HEK293 (cell line): ENCODE measurements around the gene NDUFS2.

Source experiments
- GLIS2 ChIP-seq: fragments of 450-650 bp; formaldehyde crosslinking; IDR thresholded peaks from 2 replicates; pipeline ENCODE4 v1.5.1; 2016; ENCODE audit warnings: missing biosample characterization, missing genetic modification characterization
- HOXA7 ChIP-seq: sonication (generic); formaldehyde crosslinking; IDR thresholded peaks from 2 replicates; pipeline ENCODE4 v1.8.1; 2022; ENCODE audit warnings: missing genetic modification reagents, borderline replicate concordance
- IKZF3 ChIP-seq: fragments of 450-650 bp; IDR thresholded peaks from 2 replicates; pipeline ENCODE4 v1.5.0; 2018; ENCODE audit warnings: missing biosample characterization, mild to moderate bottlenecking, missing genetic modification characterization, moderate library complexity
- KLF1 ChIP-seq: fragments of 450-650 bp; formaldehyde crosslinking; IDR thresholded peaks from 2 replicates; pipeline ENCODE4 v1.5.1; 2016; ENCODE audit warnings: missing biosample characterization, missing genetic modification characterization
- KLF7 ChIP-seq: fragments of 450-650 bp; formaldehyde crosslinking; IDR thresholded peaks from 2 replicates; pipeline ENCODE4 v1.5.1; 2016; ENCODE audit warnings: missing biosample characterization, missing genetic modification characterization, borderline replicate concordance
- MYNN ChIP-seq: fragments of 450-650 bp; formaldehyde crosslinking; IDR thresholded peaks from 2 replicates; pipeline ENCODE4 v1.5.1; 2016; ENCODE audit warnings: missing biosample characterization, missing genetic modification characterization, borderline replicate concordance
- WT1 ChIP-seq: fragments of 450-650 bp; formaldehyde crosslinking; IDR thresholded peaks from 2 replicates; pipeline ENCODE4 v1.5.1; 2016; ENCODE audit warnings: missing biosample characterization, missing genetic modification characterization
- ZBTB1 ChIP-seq: fragments of 450-650 bp; formaldehyde crosslinking; IDR thresholded peaks from 2 replicates; pipeline ENCODE4 v1.5.1; 2016; ENCODE audit warnings: missing biosample characterization, missing genetic modification characterization
- ZBTB17 ChIP-seq: fragments of 450-650 bp; formaldehyde crosslinking; IDR thresholded peaks from 2 replicates; pipeline ENCODE4 v1.5.1; 2016; ENCODE audit warnings: missing biosample characterization, missing genetic modification characterization
- ZBTB48 ChIP-seq: fragments of 450-650 bp; formaldehyde crosslinking; IDR thresholded peaks from 2 replicates; pipeline ENCODE4 v1.5.1; 2016; ENCODE audit warnings: missing biosample characterization, missing genetic modification characterization
- ZFP37 ChIP-seq: fragments of 450-650 bp; formaldehyde crosslinking; IDR thresholded peaks from 2 replicates; pipeline ENCODE4 v1.5.1; 2016; ENCODE audit warnings: missing biosample characterization, missing genetic modification characterization
- ZNF114 ChIP-seq: fragments of 450-650 bp; formaldehyde crosslinking; IDR thresholded peaks from 2 replicates; pipeline ENCODE4 v1.5.0; 2017; ENCODE audit warnings: missing biosample characterization, missing genetic modification characterization
- ZNF138 ChIP-seq: fragments of 450-650 bp; formaldehyde crosslinking; IDR thresholded peaks from 2 replicates; pipeline ENCODE4 v1.5.1; 2016; ENCODE audit warnings: missing biosample characterization, missing genetic modification characterization, borderline replicate concordance
- ZNF169 ChIP-seq: fragments of 450-650 bp; formaldehyde crosslinking; IDR thresholded peaks from 2 replicates; pipeline ENCODE4 v1.5.1; 2016; ENCODE audit warnings: missing biosample characterization, missing genetic modification characterization
- ZNF221 ChIP-seq: fragments of 450-650 bp; formaldehyde crosslinking; IDR thresholded peaks from 2 replicates; pipeline ENCODE4 v1.5.1; 2017; ENCODE audit warnings: missing biosample characterization, missing genetic modification characterization, borderline replicate concordance
- ZNF335 ChIP-seq: fragments of 450-650 bp; formaldehyde crosslinking; conservative IDR thresholded peaks from 2 replicates; pipeline ENCODE4 v1.5.1; 2016; ENCODE audit warnings: missing biosample characterization, missing genetic modification characterization
- ZNF433 ChIP-seq: fragments of 450-650 bp; formaldehyde crosslinking; IDR thresholded peaks from 2 replicates; pipeline ENCODE4 v1.5.1; 2016; ENCODE audit warnings: missing biosample characterization, missing genetic modification characterization, low read depth
- ZNF561 ChIP-seq: fragments of 450-650 bp; IDR thresholded peaks from 2 replicates; pipeline ENCODE4 v1.5.1; 2018; ENCODE audit warnings: missing biosample characterization, missing genetic modification characterization, borderline replicate concordance
- ZNF596 ChIP-seq: fragments of 450-650 bp; IDR thresholded peaks from 2 replicates; pipeline ENCODE4 v1.5.0; 2018; ENCODE audit warnings: missing biosample characterization, mild to moderate bottlenecking, missing genetic modification characterization, moderate library complexity
- ZNF626 ChIP-seq: fragments of 450-650 bp; sonication (Bioruptor Pico); formaldehyde crosslinking; IDR thresholded peaks from 2 replicates; pipeline ENCODE4 v1.5.1; 2018; ENCODE audit warnings: missing biosample characterization, missing genetic modification characterization, inconsistent platforms
- ZXDB ChIP-seq: fragments of 450-650 bp; formaldehyde crosslinking; IDR thresholded peaks from 2 replicates; pipeline ENCODE4 v1.5.1; 2016; ENCODE audit warnings: missing biosample characterization, missing genetic modification characterization
- TF ChIP-seq, protein P1 (sequence below): fragments of 450-650 bp; formaldehyde crosslinking; IDR thresholded peaks from 2 replicates; pipeline ENCODE4 v1.5.1; 2016; ENCODE audit warnings: missing biosample characterization, missing genetic modification characterization
- TF ChIP-seq, protein P2 (sequence below): fragments of 450-650 bp; formaldehyde crosslinking; IDR thresholded peaks from 2 replicates; pipeline ENCODE4 v1.5.1; 2016; ENCODE audit warnings: missing biosample characterization, missing genetic modification characterization, low read depth
- TF ChIP-seq, protein P3 (sequence below): fragments of 450-650 bp; formaldehyde crosslinking; IDR thresholded peaks from 2 replicates; pipeline ENCODE4 v1.5.1; 2016; ENCODE audit warnings: missing biosample characterization, missing genetic modification characterization

The NDUFS2 gene

DNA sequence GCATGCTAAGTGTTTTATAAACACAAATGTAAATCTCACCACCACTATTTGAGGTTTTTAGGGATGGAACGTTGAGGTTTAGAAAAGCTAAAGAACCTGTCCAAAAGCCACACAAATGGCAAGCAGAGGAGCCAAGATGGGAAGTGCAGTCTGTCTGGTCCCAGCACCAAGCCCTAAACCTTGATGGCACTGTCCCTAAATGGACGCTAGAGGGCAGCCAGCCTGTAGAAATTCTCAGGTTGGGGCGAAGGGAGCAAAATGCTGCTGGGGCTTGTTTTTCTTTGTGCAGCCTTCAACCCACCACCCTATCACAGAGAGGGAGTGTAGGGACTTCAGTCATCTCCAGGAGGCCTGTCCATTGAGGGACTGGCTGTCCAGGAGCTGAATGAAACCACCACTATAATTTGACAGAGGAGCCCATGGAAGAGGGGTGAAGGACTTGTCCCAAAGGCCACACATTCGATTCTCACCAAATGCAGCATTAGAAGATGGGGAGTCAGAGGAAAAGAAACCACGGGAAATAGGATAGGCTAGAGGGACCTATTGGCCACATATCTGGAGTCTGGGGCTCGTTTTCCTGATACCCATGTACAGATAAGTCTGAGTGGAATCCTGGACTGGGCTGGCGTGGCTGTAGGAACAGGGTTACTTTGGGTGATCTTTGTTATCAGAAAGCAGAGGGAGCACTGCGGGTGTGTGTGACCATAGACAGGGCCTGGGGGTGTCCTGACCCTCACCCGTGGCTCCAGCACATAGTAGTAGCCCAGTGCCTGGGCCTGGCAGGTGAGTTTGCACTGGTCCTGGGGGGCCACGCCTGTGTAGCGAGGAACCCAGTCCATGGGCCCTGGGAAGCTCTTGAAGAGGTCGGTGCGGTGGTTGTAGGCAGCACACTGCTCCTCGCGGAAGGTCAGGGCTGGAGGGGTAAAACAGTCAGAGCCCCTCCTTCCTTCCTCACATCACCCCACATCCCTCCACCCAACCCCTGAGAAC is 9.4 kb upstream of the NDUFS2 start (continued):
- TF ChIP-seq HOXA7 (CRISPR knock-in tag) (no peak), MYNN (tag by site-specific recombination) (no peak), ZNF596 (tag by site-specific recombination) (no peak), ZBTB48 (tag by site-specific recombination) (peak; percentile 39; the same call in 1 of the 2 replicates), ZNF433 (tag by site-specific recombination) (no peak), GLIS2 (tag by site-specific recombination) (no peak), KLF7 (no peak), IKZF3 (no peak), KLF1 (no peak), ZNF169 (tag by site-specific recombination) (no peak), ZBTB1 (tag by site-specific recombination) (no peak), ZNF138 (no peak), ZNF114 (tag by site-specific recombination) (no peak), WT1 (tag by site-specific recombination) (no peak), ZFP37 (tag by site-specific recombination) (no peak), ZXDB (no peak), ZBTB17 (tag by site-specific recombination) (peak; percentile 40), ZNF335 (tag by site-specific recombination) (no peak), ZNF626 (tag by site-specific recombination) (no peak), ZNF561 (tag by site-specific recombination) (no peak), ZNF221 (tag by site-specific recombination) (no peak)
- TF ChIP-seq, protein P1, sequence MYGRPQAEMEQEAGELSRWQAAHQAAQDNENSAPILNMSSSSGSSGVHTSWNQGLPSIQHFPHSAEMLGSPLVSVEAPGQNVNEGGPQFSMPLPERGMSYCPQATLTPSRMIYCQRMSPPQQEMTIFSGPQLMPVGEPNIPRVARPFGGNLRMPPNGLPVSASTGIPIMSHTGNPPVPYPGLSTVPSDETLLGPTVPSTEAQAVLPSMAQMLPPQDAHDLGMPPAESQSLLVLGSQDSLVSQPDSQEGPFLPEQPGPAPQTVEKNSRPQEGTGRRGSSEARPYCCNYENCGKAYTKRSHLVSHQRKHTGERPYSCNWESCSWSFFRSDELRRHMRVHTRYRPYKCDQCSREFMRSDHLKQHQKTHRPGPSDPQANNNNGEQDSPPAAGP = no peak
- TF ChIP-seq, protein P2, sequence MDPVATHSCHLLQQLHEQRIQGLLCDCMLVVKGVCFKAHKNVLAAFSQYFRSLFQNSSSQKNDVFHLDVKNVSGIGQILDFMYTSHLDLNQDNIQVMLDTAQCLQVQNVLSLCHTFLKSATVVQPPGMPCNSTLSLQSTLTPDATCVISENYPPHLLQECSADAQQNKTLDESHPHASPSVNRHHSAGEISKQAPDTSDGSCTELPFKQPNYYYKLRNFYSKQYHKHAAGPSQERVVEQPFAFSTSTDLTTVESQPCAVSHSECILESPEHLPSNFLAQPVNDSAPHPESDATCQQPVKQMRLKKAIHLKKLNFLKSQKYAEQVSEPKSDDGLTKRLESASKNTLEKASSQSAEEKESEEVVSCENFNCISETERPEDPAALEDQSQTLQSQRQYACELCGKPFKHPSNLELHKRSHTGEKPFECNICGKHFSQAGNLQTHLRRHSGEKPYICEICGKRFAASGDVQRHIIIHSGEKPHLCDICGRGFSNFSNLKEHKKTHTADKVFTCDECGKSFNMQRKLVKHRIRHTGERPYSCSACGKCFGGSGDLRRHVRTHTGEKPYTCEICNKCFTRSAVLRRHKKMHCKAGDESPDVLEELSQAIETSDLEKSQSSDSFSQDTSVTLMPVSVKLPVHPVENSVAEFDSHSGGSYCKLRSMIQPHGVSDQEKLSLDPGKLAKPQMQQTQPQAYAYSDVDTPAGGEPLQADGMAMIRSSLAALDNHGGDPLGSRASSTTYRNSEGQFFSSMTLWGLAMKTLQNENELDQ (tag by site-specific recombination) = no peak
- TF ChIP-seq, protein P3, sequence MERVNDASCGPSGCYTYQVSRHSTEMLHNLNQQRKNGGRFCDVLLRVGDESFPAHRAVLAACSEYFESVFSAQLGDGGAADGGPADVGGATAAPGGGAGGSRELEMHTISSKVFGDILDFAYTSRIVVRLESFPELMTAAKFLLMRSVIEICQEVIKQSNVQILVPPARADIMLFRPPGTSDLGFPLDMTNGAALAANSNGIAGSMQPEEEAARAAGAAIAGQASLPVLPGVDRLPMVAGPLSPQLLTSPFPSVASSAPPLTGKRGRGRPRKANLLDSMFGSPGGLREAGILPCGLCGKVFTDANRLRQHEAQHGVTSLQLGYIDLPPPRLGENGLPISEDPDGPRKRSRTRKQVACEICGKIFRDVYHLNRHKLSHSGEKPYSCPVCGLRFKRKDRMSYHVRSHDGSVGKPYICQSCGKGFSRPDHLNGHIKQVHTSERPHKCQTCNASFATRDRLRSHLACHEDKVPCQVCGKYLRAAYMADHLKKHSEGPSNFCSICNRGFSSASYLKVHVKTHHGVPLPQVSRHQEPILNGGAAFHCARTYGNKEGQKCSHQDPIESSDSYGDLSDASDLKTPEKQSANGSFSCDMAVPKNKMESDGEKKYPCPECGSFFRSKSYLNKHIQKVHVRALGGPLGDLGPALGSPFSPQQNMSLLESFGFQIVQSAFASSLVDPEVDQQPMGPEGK (tag by site-specific recombination) = peak; percentile 42; the same call in 1 of the 2 replicates
